GM12878 (cell line): Measurements from ENCODE around the gene OR6B3. TPM values are rescaled to one million over a fixed set of nuclear protein-coding genes. Genes with fewer than 3 reads are reported as not detected.

Experiments
- ATAC-seq: fragments of 200-7000 bp; cut with Tn5 transposase; 3 replicates; pipeline ENCODE4 v1.9.1; 2020; ENCODE audit warnings: mild to moderate bottlenecking, moderate library complexity
- BruUV-seq: library from RNA; stranded (reverse); fragments of 400-500 nt; replicated peaks from 2 replicates; lab custom pipeline; 2021; lab: Mats Ljungman, UMichigan
- CTCF ChIA-PET: fragments of 300-600 bp; sonication (Branson Sonifier 250); formaldehyde crosslinking; extraction: SDS; loops from one replicate; lab custom pipeline; 2021; ENCODE audit warnings: inconsistent platforms; lab: Yijun Ruan, JAX
- POLR2A ChIA-PET: fragments of 350-600 bp; formaldehyde crosslinking; extraction: SDS; loops from one replicate; lab custom pipeline; 2021; ENCODE audit warnings: inconsistent platforms; lab: Charles Lee
- RAD21 ChIA-PET: fragments of 300-600 bp; sonication (Branson Sonifier 250); formaldehyde crosslinking; loops from one replicate; lab custom pipeline; 2023; ENCODE audit warnings: antibody characterized with exemption; ENCODE audit not compliant: unreplicated experiment; lab: Charles Lee
- SMC1A ChIA-PET: fragments of 300-600 bp; sonication (Branson Sonifier 250); formaldehyde crosslinking; loops from one replicate; lab custom pipeline; 2023; ENCODE audit not compliant: unreplicated experiment, uncharacterized antibody; lab: Charles Lee
- DNase-seq: peaks from one replicate; pipeline ENCODE4 v3.0.0-alpha.2; 2011; ENCODE audit warnings: low read depth, low spot score
- FAIRE-seq: peaks from 3 replicates; lab custom pipeline; 2011; peaks lifted over from hg19 to GRCh38; lab: Jason Lieb, UNC
- H2AFZ ChIP-seq: 2 replicates; pipeline ENCODE4 v1.6.0; 2011; ENCODE audit warnings: low read depth, low read length, control low read depth; ENCODE audit not compliant: control insufficient read depth
- H3K27ac ChIP-seq: 2 replicates; pipeline ENCODE4 v1.5.1; 2011; ENCODE audit warnings: control low read depth; ENCODE audit not compliant: control insufficient read depth, insufficient read depth
- H3K27me3 ChIP-seq, 2 experiments: replicated peaks in 1 of 2; 2 replicates each; pipeline versions ENCODE4 v1.6.0 to v1.6.1; 2011; ENCODE audit warnings: low read length in 1 of 2; ENCODE audit not compliant: control insufficient read depth in 2 of 2, insufficient read depth in 2 of 2
- H3K36me3 ChIP-seq, 2 experiments: 2 replicates each; pipeline ENCODE4 v1.5.1; 2011; ENCODE audit warnings: low read length in 1 of 2; ENCODE audit not compliant: control insufficient read depth in 2 of 2, insufficient read depth in 2 of 2
- H3K4me1 ChIP-seq: 2 replicates; pipeline ENCODE4 v1.6.1; 2011; ENCODE audit warnings: mild to moderate bottlenecking, low read length, moderate library complexity, mixed read lengths; ENCODE audit not compliant: control insufficient read depth, insufficient read depth
- H3K4me2 ChIP-seq: 2 replicates; pipeline ENCODE4 v1.6.0; 2011; ENCODE audit warnings: control low read depth; ENCODE audit not compliant: control insufficient read depth, insufficient read depth
- H3K4me3 ChIP-seq: fragments of 200-600 bp; sonication (generic); 2 replicates; pipeline ENCODE4 v1.5.1; 2016
- H3K79me2 ChIP-seq: 2 replicates; pipeline ENCODE4 v1.6.0; 2011; ENCODE audit warnings: low read length; ENCODE audit not compliant: control insufficient read depth, insufficient read depth
- H3K9ac ChIP-seq: 2 replicates; pipeline ENCODE4 v1.8.0; 2011; ENCODE audit warnings: low read length, control low read depth, mixed read lengths; ENCODE audit not compliant: control insufficient read depth, insufficient read depth
- H3K9me3 ChIP-seq: replicated peaks from 3 replicates; pipeline ENCODE4 v1.5.1; 2011; ENCODE audit warnings: mild to moderate bottlenecking, low read length; ENCODE audit not compliant: control insufficient read depth, insufficient read depth
- H4K20me1 ChIP-seq: 2 replicates; pipeline ENCODE4 v1.6.0; 2011; ENCODE audit not compliant: control insufficient read depth, insufficient read depth
- BACH1 ChIP-seq: fragments of 450-650 bp; IDR thresholded peaks from 2 replicates; pipeline ENCODE4 v1.6.1; 2017; ENCODE audit warnings: mild to moderate bottlenecking, borderline replicate concordance
- BHLHE40 ChIP-seq, 2 experiments: fragments of 450-650 bp in 1 of 2; IDR thresholded peaks; 2 replicates each; pipeline ENCODE4 v1.6.1; 2011 to 2017; ENCODE audit warnings: low read depth in 2 of 2, borderline replicate concordance in 1 of 2, improper control_type of control experiment in 1 of 2, low read length in 1 of 2, mild to moderate bottlenecking in 1 of 2
- BMI1 ChIP-seq: fragments of 450-650 bp; IDR thresholded peaks from 2 replicates; pipeline ENCODE4 v1.6.1; 2016; ENCODE audit warnings: mild to moderate bottlenecking, moderate library complexity, borderline replicate concordance
- CBX3 ChIP-seq: fragments of 200-600 bp; sonication (generic); IDR thresholded peaks from 2 replicates; pipeline ENCODE4 v1.6.1; 2016; ENCODE audit warnings: low read depth, borderline replicate concordance
- EED ChIP-seq: sonication (generic); IDR thresholded peaks from 2 replicates; pipeline ENCODE4 v1.6.1; 2016; ENCODE audit warnings: antibody characterized with exemption, low read depth
- GATAD2B ChIP-seq: fragments of 450-650 bp; conservative IDR thresholded peaks from 2 replicates; pipeline ENCODE4 v1.6.1; 2017; ENCODE audit warnings: low read depth, mild to moderate bottlenecking, moderate library complexity
- HDAC6 ChIP-seq: fragments of 200-600 bp; sonication (generic); IDR thresholded peaks from one replicate; pipeline ENCODE4 v1.8.0; 2017; ENCODE audit warnings: antibody characterized with exemption; ENCODE audit not compliant: unreplicated experiment
- IRF4 ChIP-seq: IDR thresholded peaks from 2 replicates; pipeline ENCODE4 v1.6.1; 2011; ENCODE audit warnings: low read depth, low read length
- MYB ChIP-seq: fragments of 150-350 bp; IDR thresholded peaks from 2 replicates; pipeline ENCODE4 v1.6.1; 2014; ENCODE audit warnings: mild to moderate bottlenecking, low read depth, low read length, borderline replicate concordance
- NBN ChIP-seq: fragments of 450-650 bp; IDR thresholded peaks from 2 replicates; pipeline ENCODE4 v1.6.1; 2016
- NFYA ChIP-seq: IDR thresholded peaks from 2 replicates; pipeline ENCODE4 v1.6.1; 2011; ENCODE audit warnings: low read depth, mild to moderate bottlenecking, low read length, improper control_type of control experiment, borderline replicate concordance
- SMC3 ChIP-seq: IDR thresholded peaks from 2 replicates; pipeline ENCODE4 v1.6.1; 2011; ENCODE audit warnings: low read length, improper control_type of control experiment, borderline replicate concordance
- SUZ12 ChIP-seq: fragments of 200-600 bp; sonication (generic); IDR thresholded peaks from one replicate; pipeline ENCODE4 v1.6.1; 2018; ENCODE audit warnings: antibody characterized with exemption, mild to moderate bottlenecking; ENCODE audit not compliant: unreplicated experiment
- ZBED1 ChIP-seq: IDR thresholded peaks from 2 replicates; pipeline ENCODE4 v1.6.1; 2016; ENCODE audit warnings: borderline replicate concordance
- ZNF24 ChIP-seq: fragments of 450-650 bp; IDR thresholded peaks from 2 replicates; pipeline ENCODE4 v1.6.1; 2017; ENCODE audit warnings: antibody characterized with exemption, mild to moderate bottlenecking
- ZNF384 ChIP-seq: IDR thresholded peaks from 2 replicates; pipeline ENCODE4 v1.6.1; 2012; ENCODE audit warnings: low read depth, mild to moderate bottlenecking, low read length, improper control_type of control experiment, borderline replicate concordance
- ZZZ3 ChIP-seq: IDR thresholded peaks from 2 replicates; pipeline ENCODE4 v1.6.1; 2011; ENCODE audit warnings: low read depth; ENCODE audit not compliant: control insufficient read depth, insufficient read length
- WGBS: methylation state at CpG from one replicate; pipeline ENCODE4 v1.1.6; 2016; ENCODE audit warnings: low lambda C conversion rate; ENCODE audit not compliant: insufficient replicate concordance, insufficient coverage; ENCODE audit errors: missing lambda C conversion rate; 5-methylcytosine and 5-hydroxymethylcytosine counted together
- in situ Hi-C: fragments of 300-500 bp; cut with MboI; formaldehyde crosslinking; loops from 9 replicates; pipeline ENCODE4 v1.14.3; 2018; ENCODE audit warnings: mixed read lengths
- intact Hi-C: fragments of 100-400 bp; cut with micrococcal nuclease; formaldehyde crosslinking; loops from one replicate; pipeline ENCODE4 v1.14.2; 2022; ENCODE audit not compliant: unreplicated experiment
- polyA plus RNA-seq, 11 experiments: library from polyadenylated mRNA; depleted of rRNA in 4 of 11; unstranded in 6 of 11; stranded (reverse) in 5 of 11; fragments of >200 nt; fragmentation: Nextera tagmentation in 4 of 11; fragmentation: Illumina TruSeq in 1 of 11; extraction: Ambion mirVana in 4 of 11; extraction: Trizol in 1 of 11; gene quantifications; 1 replicate in 1 of 11; 2 replicates in 10 of 11; pipeline versions ENCODE4 v1.2.1 to v1.2.3, GENCODE V29; 2011 to 2016; ENCODE audit warnings: inconsistent platforms in 2 of 11, missing spikeins in 2 of 11, low read depth in 1 of 11
- total RNA-seq, 4 experiments: library from RNA; depleted of rRNA in 3 of 4; stranded (reverse); fragments of >200 nt in 3 of 4; fragmentation: Illumina TruSeq in 1 of 4; extraction: Trizol in 1 of 4; gene quantifications; 2 replicates each; pipeline versions ENCODE4 v1.2.1 to v1.2.3, GENCODE V29; 2013 to 2021

Gene OR6B3
- total and polyA plus RNA-seq, 10 of the 15 experiments (the other 5 are each of a cell fraction or from before 2014, with no cell fraction given), result not detected

DNA sequence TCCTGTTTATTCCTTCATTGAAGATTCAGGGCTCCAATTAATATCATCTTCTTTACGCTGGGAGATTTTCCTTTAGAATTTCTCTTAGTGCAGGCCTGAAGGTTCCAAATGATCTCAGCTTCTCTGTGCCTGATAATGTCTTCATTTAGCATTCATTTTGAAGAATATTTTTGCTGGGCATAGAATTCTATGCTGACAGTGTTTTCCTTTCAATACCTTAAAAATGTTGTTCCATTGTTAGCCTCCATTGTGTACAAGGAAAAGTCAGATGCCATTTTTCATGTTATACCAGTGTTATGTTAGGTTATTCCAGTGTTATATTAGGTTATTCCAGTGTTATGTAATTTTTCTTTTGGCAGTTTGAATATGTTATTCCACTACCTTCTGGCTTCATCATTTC, 14.9 kb upstream of the OR6B3 start (continued):
- TF ChIP-seq SMC3, result no peak
- TF ChIP-seq ZNF384, result no peak
- no peak for TF ChIP-seq BMI1
- TF ChIP-seq GATAD2B, result no peak
- TF ChIP-seq ZBED1, result no peak

DNA sequence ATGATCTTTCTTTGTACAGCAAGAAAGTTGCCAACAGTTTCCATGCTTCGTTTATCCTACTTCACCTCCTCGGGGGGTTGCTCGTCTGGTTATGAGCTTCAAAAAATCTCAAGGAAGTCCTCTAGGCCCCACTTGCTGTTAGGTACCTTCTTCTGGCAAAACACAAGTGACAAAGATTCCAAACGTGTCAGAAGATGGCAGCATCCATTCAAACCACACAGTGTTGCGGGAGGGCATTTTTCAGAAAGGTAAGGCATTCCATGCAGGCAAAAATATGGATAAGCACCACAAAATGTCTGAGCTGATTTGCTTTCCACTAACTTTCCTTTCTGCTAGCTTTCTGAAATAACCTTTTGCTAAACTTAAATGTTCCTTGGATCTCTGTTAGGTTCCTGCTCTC, 13.2 kb upstream of the OR6B3 start:
- H3K4me1 ChIP-seq, result no peaks in the 10 kb centered on the region
- CTCF ChIA-PET, result interaction anchor here (1.2 to 1.3 kb wide), 2 partner anchors 15 to 45 kb away, joined by 3 read pairs; no protein-coding TSS in a partner anchor
- no peak for FAIRE-seq
- no peaks in the 10 kb centered on the region for H3K36me3 ChIP-seq
- in situ Hi-C loops, result loop anchor here (10.0 kb wide), 1 partner anchor 378 kb away; no protein-coding TSS in a partner anchor
- no peak overlapping the region for H2AFZ ChIP-seq
- peaks cover 0 to 4% of the 10 kb centered on the region in 2 experiments; a peak in 1 of 4 replicates for H3K27me3 ChIP-seq
- no peak for DNase-seq
- no peaks in the 10 kb centered on the region for H3K79me2 ChIP-seq
- H3K9me3 ChIP-seq, result no peaks in the 10 kb centered on the region
- intact Hi-C loops, result no loop called here
- H3K27ac ChIP-seq, result no peak overlapping the region
- BruUV-seq, result no TSS peak
- SMC1A ChIA-PET, result interaction anchor here (1.0 kb wide), 1 partner anchor 10 kb away, joined by 4 read pairs; no protein-coding TSS in a partner anchor
- H3K4me3 ChIP-seq, result no peak overlapping the region
- TF ChIP-seq NFYA (no peak), ZZZ3 (no peak), MYB (no peak), HDAC6 (no peak), NBN (no peak), BHLHE40 (IDR thresholded peaks at IDR 0.05; ENCODE audit: borderline replicate concordance in 1 of 2, low read depth in 2 of 2, low read length in 1 of 2) (no peak), SUZ12 (no peak), CBX3 (no peak), BACH1 (no peak), EED (no peak), ZNF24 (no peak), IRF4 (no peak)
- 24% methylated on average over 5 of the region's 5 CpGs for WGBS
- H3K4me2 ChIP-seq, result no peak overlapping the region
- ATAC-seq, result no peak
- H3K9ac ChIP-seq, result no peak overlapping the region
- H4K20me1 ChIP-seq, result no peaks in the 10 kb centered on the region
- POLR2A ChIA-PET, result no interaction called here
- RAD21 ChIA-PET, result no interaction called here
